H1 (cell line): Measurements from ENCODE around the gene DNMT1. TPM values are rescaled to one million over a fixed set of nuclear protein-coding genes. Genes with fewer than 3 reads are reported as not detected.

Source experiments
- CTCF ChIA-PET: fragments of 300-600 bp; sonication (Branson Sonifier 250); formaldehyde crosslinking; loops from one replicate; lab custom pipeline; 2021; ENCODE audit not compliant: partially characterized antibody; lab: Charles Lee
- POLR2A ChIA-PET: fragments of 300-600 bp; sonication (Branson Sonifier 250); formaldehyde crosslinking; loops from one replicate; lab custom pipeline; 2021; ENCODE audit warnings: inconsistent platforms; ENCODE audit not compliant: partially characterized antibody; lab: Charles Lee
- DNase-seq, 2 experiments: peaks; one replicate each; pipeline versions ENCODE4 v3.0.0 to v3.0.0-alpha.2; 2010 to 2022; ENCODE audit warnings: low spot score in 2 of 2, low read depth in 1 of 2, mixed read lengths in 1 of 2
- FAIRE-seq: peaks from 2 replicates; lab custom pipeline; 2011; peaks lifted over from hg19 to GRCh38; lab: Jason Lieb, UNC
- H2AFZ ChIP-seq: 2 replicates; pipeline ENCODE4 v1.8.1; 2012; ENCODE audit warnings: low read length, inconsistent platforms
- H2AK5ac ChIP-seq: 2 replicates; pipeline ENCODE4 v1.6.1; 2013; ENCODE audit warnings: low read depth, low read length
- H2BK120ac ChIP-seq: replicated peaks from 2 replicates; pipeline ENCODE3; 2013; ENCODE audit warnings: low read depth, low read length, inconsistent platforms
- H2BK12ac ChIP-seq: 2 replicates; pipeline ENCODE4 v1.6.1; 2013; ENCODE audit warnings: low read depth, low read length
- H2BK15ac ChIP-seq: 2 replicates; pipeline ENCODE4 v1.6.1; 2013; ENCODE audit warnings: low read length
- H2BK20ac ChIP-seq: 2 replicates; pipeline ENCODE4 v1.6.1; 2013; ENCODE audit warnings: low read length
- H2BK5ac ChIP-seq: 2 replicates; pipeline ENCODE4 v1.6.1; 2013; ENCODE audit warnings: low read depth, low read length
- H3K14ac ChIP-seq: 2 replicates; pipeline ENCODE4 v1.6.1; 2013; ENCODE audit warnings: inconsistent platforms; ENCODE audit not compliant: insufficient read length
- H3K18ac ChIP-seq: 2 replicates; pipeline ENCODE4 v1.6.1; 2013; ENCODE audit warnings: low read length; ENCODE audit errors: extremely low read depth
- H3K23ac ChIP-seq: 2 replicates; pipeline ENCODE4 v1.6.1; 2013; ENCODE audit warnings: inconsistent platforms; ENCODE audit not compliant: insufficient read length
- H3K23me2 ChIP-seq: 2 replicates; pipeline ENCODE4 v1.6.1; 2013; ENCODE audit warnings: low read depth, low read length
- H3K27ac ChIP-seq: 2 replicates; pipeline ENCODE4 v1.6.1; 2011; ENCODE audit warnings: low read depth, low read length, inconsistent platforms
- H3K27me3 ChIP-seq, 4 experiments: replicated peaks in 1 of 4; 1 replicate in 1 of 4; 2 replicates in 3 of 4; pipeline versions ENCODE4 v1.6.1 to v1.8.1; 2011 to 2013; ENCODE audit warnings: low read length in 3 of 4, mild to moderate bottlenecking in 3 of 4, inconsistent platforms in 2 of 4, mixed read lengths in 2 of 4, moderate library complexity in 1 of 4; ENCODE audit not compliant: control insufficient read depth in 3 of 4, insufficient read depth in 3 of 4; ENCODE audit errors: extremely low read depth in 1 of 4
- H3K36me3 ChIP-seq, 4 experiments: 2 replicates each; pipeline versions ENCODE4 v1.6.1 to v1.8.1; 2011 to 2013; ENCODE audit warnings: mild to moderate bottlenecking in 4 of 4, low read length in 3 of 4, moderate library complexity in 2 of 4, control low read depth in 1 of 4, inconsistent platforms in 1 of 4; ENCODE audit not compliant: insufficient read depth in 4 of 4, control insufficient read depth in 2 of 4
- H3K4ac ChIP-seq: replicated peaks from 2 replicates; pipeline ENCODE3; 2013; ENCODE audit warnings: low read length, low read depth, mixed read lengths, inconsistent platforms; ENCODE audit not compliant: insufficient read length
- H3K4me1 ChIP-seq, 4 experiments: replicated peaks in 1 of 4; 1 replicate in 1 of 4; 2 replicates in 3 of 4; pipeline versions ENCODE4 v1.6.1 to v1.8.1; 2011 to 2013; ENCODE audit warnings: low read length in 3 of 4, inconsistent platforms in 2 of 4, mixed read lengths in 1 of 4; ENCODE audit not compliant: insufficient read depth in 4 of 4, control insufficient read depth in 3 of 4
- H3K4me2 ChIP-seq, 2 experiments: 2 replicates each; pipeline versions ENCODE4 v1.6.1 to v1.8.1; 2011 to 2013; ENCODE audit warnings: low read depth in 2 of 2, low read length in 2 of 2, control low read depth in 1 of 2, inconsistent platforms in 1 of 2, mild to moderate bottlenecking in 1 of 2; ENCODE audit not compliant: insufficient read depth in 1 of 2
- H3K4me3 ChIP-seq, 4 experiments: fragments of 200-600, 300-600 bp in 1 of 4; sonication (generic), shearing (Covaris generic), sonication (Bioruptor Twin) in 1 of 4; 2 replicates each; pipeline versions ENCODE4 v1.5.1 to v1.8.1; 2011 to 2016; ENCODE audit warnings: low read length in 4 of 4, low read depth in 3 of 4, control low read depth in 2 of 4, inconsistent platforms in 2 of 4, mild to moderate bottlenecking in 2 of 4, mixed read lengths in 1 of 4, moderate library complexity in 1 of 4; ENCODE audit not compliant: insufficient read depth in 2 of 4; ENCODE audit errors: extremely low read depth in 1 of 4
- H3K56ac ChIP-seq: replicated peaks from 2 replicates; pipeline ENCODE3; 2013; ENCODE audit warnings: low read depth, mild to moderate bottlenecking, mixed read lengths, low read length, inconsistent platforms; ENCODE audit not compliant: insufficient read length
- H3K79me1 ChIP-seq: 2 replicates; pipeline ENCODE4 v1.6.1; 2013; ENCODE audit warnings: low read depth, low read length, control low read depth
- H3K79me2 ChIP-seq, 2 experiments: 2 replicates each; pipeline versions ENCODE4 v1.6.1 to v1.8.1; 2012 to 2013; ENCODE audit warnings: low read length in 2 of 2, mild to moderate bottlenecking in 2 of 2, inconsistent platforms in 1 of 2; ENCODE audit not compliant: insufficient read depth in 2 of 2, control insufficient read depth in 1 of 2
- H3K9ac ChIP-seq, 4 experiments: replicated peaks in 1 of 4; 1 replicate in 1 of 4; 2 replicates in 3 of 4; pipeline versions ENCODE4 v1.6.1 to v1.8.1; 2011 to 2013; ENCODE audit warnings: low read depth in 3 of 4, low read length in 3 of 4, control low read depth in 2 of 4, mild to moderate bottlenecking in 2 of 4, moderate library complexity in 2 of 4, inconsistent platforms in 1 of 4; ENCODE audit errors: extremely low read depth in 1 of 4
- H3K9me3 ChIP-seq, 2 experiments: 2 replicates each; pipeline versions ENCODE4 v1.6.1 to v1.8.1; 2012 to 2013; ENCODE audit warnings: mild to moderate bottlenecking in 2 of 2, moderate library complexity in 2 of 2, control low read depth in 1 of 2, inconsistent platforms in 1 of 2, low read depth in 1 of 2, low read length in 1 of 2, mixed read lengths in 1 of 2; ENCODE audit not compliant: insufficient read depth in 2 of 2
- H4K20me1 ChIP-seq, 2 experiments: replicated peaks in 1 of 2; 2 replicates each; pipeline versions ENCODE3 to v1.8.1; 2011 to 2013; ENCODE audit warnings: inconsistent platforms in 2 of 2, low read length in 2 of 2, mild to moderate bottlenecking in 1 of 2; ENCODE audit not compliant: insufficient read depth in 2 of 2, control insufficient read depth in 1 of 2
- H4K5ac ChIP-seq: 2 replicates; pipeline ENCODE4 v1.6.1; 2013; ENCODE audit warnings: low read length, low read depth, mixed read lengths, inconsistent platforms; ENCODE audit not compliant: insufficient read length
- H4K8ac ChIP-seq: 2 replicates; pipeline ENCODE4 v1.8.0; 2013; ENCODE audit warnings: mild to moderate bottlenecking, moderate library complexity, low read length, inconsistent platforms; ENCODE audit not compliant: insufficient read depth; ENCODE audit errors: extremely low read depth
- H4K91ac ChIP-seq: replicated peaks from 2 replicates; pipeline ENCODE3; 2013; ENCODE audit warnings: low read length, mixed read lengths, inconsistent platforms; ENCODE audit not compliant: insufficient read length
- CBX5 ChIP-seq: fragments of 300-800, 300-1000 bp; sonication (generic); IDR thresholded peaks from 2 replicates; pipeline ENCODE4 v1.7.1; 2016; ENCODE audit warnings: antibody characterized with exemption, low read length, low read depth
- POLR2AphosphoS5 ChIP-seq: IDR thresholded peaks from 2 replicates; pipeline ENCODE4 v1.6.1; 2011; ENCODE audit warnings: low read depth, low read length
- WGBS, 2 experiments: shearing (Covaris generic) in 1 of 2; methylation state at CpG; one replicate each; pipeline versions ENCODE4 v1.1.6 to v1.1.7; 2013 to 2015; ENCODE audit warnings: low lambda C conversion rate in 2 of 2, mixed read lengths in 2 of 2, inconsistent platforms in 1 of 2, low coverage in 1 of 2, missing lambda C conversion rate in 1 of 2; ENCODE audit not compliant: insufficient replicate concordance in 2 of 2, insufficient coverage in 1 of 2, insufficient read length in 1 of 2; ENCODE audit errors: extremely low coverage in 1 of 2, missing lambda C conversion rate in 1 of 2; 5-methylcytosine and 5-hydroxymethylcytosine counted together
- polyA plus RNA-seq, 7 experiments: library from polyadenylated mRNA; depleted of rRNA in 3 of 7; stranded (reverse) in 5 of 7; unstranded in 2 of 7; fragments of >200 nt in 5 of 7; fragments of 200-250 nt in 2 of 7; gene quantifications; 1 replicate in 5 of 7; 2 replicates in 1 of 7; 4 replicates in 1 of 7; pipeline versions ENCODE4 v1.2.1 to v1.2.3, GENCODE V29; 2011 to 2013; ENCODE audit warnings: missing spikeins in 2 of 7, mixed read lengths in 2 of 7
- total RNA-seq: library from RNA; stranded (reverse); fragmentation: NEBNext Ultra II Directional; extraction: Animal tissue kit (Norgen Biotek cat#: 25700); gene quantifications from 2 replicates; pipeline ENCODE4 v1.2.1, GENCODE V29; 2021
- TF ChIP-seq, protein P1 (sequence below): IDR thresholded peaks from 2 replicates; pipeline ENCODE4 v1.6.1; 2011; ENCODE audit warnings: low read length, improper control_type of control experiment

The DNMT1 gene
- total and polyA plus RNA-seq, 2 of the 8 experiments (the other 6 are each of a cell fraction or from before 2014, with no cell fraction given) = 101 to 210 TPM

DNA sequence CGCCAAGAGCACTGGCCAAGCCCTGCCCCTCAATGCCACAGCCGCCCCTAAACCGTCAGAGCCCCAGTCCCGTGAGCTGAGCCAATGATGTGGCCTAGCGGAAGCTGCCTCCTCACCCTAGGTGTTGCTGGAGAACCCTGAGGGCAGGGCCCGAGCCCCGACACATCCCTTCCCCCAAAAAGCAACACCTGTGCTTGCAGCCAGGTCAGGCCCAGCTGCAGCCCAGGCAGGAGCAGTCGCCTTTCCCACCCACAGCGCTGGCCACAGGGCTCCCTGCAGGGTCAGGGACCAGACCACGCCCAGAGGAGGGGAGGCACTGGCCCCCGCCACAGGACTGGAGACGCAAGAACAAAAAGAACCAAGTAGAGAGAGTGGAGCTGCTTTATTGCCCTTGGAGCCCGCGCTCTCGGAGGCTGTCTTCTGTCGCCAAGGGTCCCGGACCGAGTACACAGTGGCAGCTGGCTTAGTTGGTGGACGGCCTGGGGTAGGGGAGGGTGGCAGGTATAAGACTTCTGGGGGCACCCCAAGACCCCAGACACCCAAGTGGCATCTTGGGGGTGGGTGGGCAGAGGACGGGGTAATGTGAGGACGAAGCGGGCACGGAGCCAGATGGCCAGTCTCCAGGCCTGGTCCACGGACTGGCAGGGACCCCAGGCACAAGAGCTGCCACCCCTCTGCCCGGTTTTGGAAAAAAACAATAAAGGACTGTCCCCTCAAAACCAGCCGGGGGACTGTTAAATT is 79.9 kb downstream of the DNMT1 start:
- ChIA-PET POLR2A (interaction anchor here (0.6 to 29.1 kb wide), 19 partner anchors 5 to 222 kb away, joined by 3 to 412 read pairs (median 3); partner anchors contain the start of genes ANGPTL6, DNMT1, EIF3G and ICAM4), CTCF (interaction anchor here (0.9 to 5.0 kb wide), 8 partner anchors 11 to 183 kb away, joined by 3 to 42 read pairs (median 7); partner anchors contain the start of gene ANGPTL6)
- no peak overlapping the region for H3K4me2 ChIP-seq

More for the DNA sequence above, 79.9 kb downstream of the DNMT1 start:
- FAIRE-seq = no peak
- Histone ChIP-seq H4K91ac (no peak overlapping the region), H3K23me2 (peaks cover 5% of the 10 kb centered on the region), H3K27me3 (no peaks in the 10 kb centered on the region), H3K4me3 (no peak overlapping the region), H4K5ac (no peak overlapping the region), H3K4ac (no peak overlapping the region), H3K23ac (no peak overlapping the region), H3K27ac (0 out of 2 replicates have a peak overlapping the region, but pooled peaks have one; percentile 29), H3K79me1 (0 out of 2 replicates have a peak, but pooled peaks cover 2% of the 10 kb centered on the region), H2AK5ac (no peak overlapping the region), H3K79me2 (peaks cover 0 to 12% of the 10 kb centered on the region in 2 experiments; a peak in 2 of 4 replicates), H3K9ac (no peak overlapping the region), H3K9me3 (no peaks in the 10 kb centered on the region), H3K4me1 (peaks cover 0 to 7% (median 1%) of the 10 kb centered on the region in 4 experiments; a peak in 2 of 7 replicates), H2BK12ac (no peak overlapping the region), H3K36me3 (peaks cover 34 to 55% (median 45%) of the 10 kb centered on the region in 4 experiments), H3K18ac (no peak overlapping the region), H3K14ac (no peak overlapping the region), H2BK5ac (no peak overlapping the region), H2BK120ac (no peak overlapping the region), H4K8ac (peak overlapping the region; percentile 76; the same call in 1 of the 2 replicates), H3K56ac (no peak overlapping the region), H2BK20ac (no peak overlapping the region), H4K20me1 (peaks cover 16 to 28% of the 10 kb centered on the region in 2 experiments), H2BK15ac (no peak overlapping the region), H2AFZ (no peak overlapping the region)
- 86% methylated on average over 19 of the region's 26 CpGs; no CpG with 5 or more reads in 1 of the 2 experiments for WGBS, 2 experiments
- no peak for TF ChIP-seq CBX5
- peak; percentile 6; the same call in 1 of the 2 replicates for TF ChIP-seq POLR2AphosphoS5
- TF ChIP-seq, protein P1, sequence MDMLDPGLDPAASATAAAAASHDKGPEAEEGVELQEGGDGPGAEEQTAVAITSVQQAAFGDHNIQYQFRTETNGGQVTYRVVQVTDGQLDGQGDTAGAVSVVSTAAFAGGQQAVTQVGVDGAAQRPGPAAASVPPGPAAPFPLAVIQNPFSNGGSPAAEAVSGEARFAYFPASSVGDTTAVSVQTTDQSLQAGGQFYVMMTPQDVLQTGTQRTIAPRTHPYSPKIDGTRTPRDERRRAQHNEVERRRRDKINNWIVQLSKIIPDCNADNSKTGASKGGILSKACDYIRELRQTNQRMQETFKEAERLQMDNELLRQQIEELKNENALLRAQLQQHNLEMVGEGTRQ = peak; percentile 23; the same call in 1 of the 2 replicates
- no peak for DNase-seq
